ENCODE data around the gene HPCAL1. TPM values are rescaled to one million over a fixed set of nuclear protein-coding genes. Genes with fewer than 3 reads are reported as not detected.
"Not testable (repeated sequence)": the region's sequence is repeated elsewhere in the genome, so short reads cannot be mapped to it uniquely, and the experiment has no call there.

Gene HPCAL1
- total RNA-seq, 2 donors from 2014 or later: 44.2 TPM

DNA sequence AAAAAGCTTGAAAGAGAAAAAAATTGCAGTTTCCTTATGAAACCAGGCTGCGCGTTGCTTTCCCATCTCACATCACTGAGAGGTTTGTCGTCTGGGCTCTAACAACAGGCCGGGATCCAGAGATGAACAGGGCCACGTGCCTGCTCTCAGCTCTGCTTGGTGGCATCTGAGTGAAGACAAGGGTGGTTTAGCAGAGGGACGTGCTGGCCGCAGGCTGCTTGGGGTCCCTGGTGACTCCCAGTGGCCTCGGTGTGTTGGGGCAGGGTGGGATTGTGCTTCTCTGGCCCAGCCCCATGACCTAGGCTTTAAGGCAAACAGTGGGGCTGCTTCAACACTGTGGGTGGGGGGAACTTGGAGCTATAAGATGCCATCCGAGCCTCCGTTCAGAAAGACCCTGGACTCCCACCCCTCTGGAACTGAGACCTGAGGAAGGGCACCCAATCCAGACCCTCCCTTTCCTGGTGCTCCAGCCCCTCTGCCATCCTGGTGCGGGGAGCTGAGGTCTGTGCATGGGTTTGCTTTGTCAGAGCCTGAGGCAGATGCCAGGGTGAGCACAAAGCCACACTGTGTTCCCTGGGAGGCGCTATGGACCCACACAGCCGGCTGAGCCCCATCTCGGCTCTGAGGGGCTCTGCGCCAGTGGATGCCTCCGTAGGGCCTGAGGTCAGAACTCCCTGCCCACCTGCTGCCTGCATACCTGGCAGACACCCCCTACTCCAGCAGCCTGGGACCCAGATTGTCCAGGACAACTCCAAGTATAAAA, 18.4 kb upstream of the HPCAL1 start:
- no peaks in the 10 kb centered on the region for H3K36me3 Mint-ChIP-seq (ENCODE audit: low read depth)
- no peak overlapping the region for H3K27ac Mint-ChIP-seq
- peaks cover 7% of the 10 kb centered on the region for H3K4me1 Mint-ChIP-seq
- H3K27me3 Mint-ChIP-seq: no peaks in the 10 kb centered on the region
- DNase-seq (no peak), ATAC-seq (no peak)
- H3K4me3 Mint-ChIP-seq: no peak overlapping the region
- no peaks in the 10 kb centered on the region for H3K9me3 ChIP-seq (ENCODE audit: control insufficient read depth, low read length, poor library complexity, severe bottlenecking)

DNA sequence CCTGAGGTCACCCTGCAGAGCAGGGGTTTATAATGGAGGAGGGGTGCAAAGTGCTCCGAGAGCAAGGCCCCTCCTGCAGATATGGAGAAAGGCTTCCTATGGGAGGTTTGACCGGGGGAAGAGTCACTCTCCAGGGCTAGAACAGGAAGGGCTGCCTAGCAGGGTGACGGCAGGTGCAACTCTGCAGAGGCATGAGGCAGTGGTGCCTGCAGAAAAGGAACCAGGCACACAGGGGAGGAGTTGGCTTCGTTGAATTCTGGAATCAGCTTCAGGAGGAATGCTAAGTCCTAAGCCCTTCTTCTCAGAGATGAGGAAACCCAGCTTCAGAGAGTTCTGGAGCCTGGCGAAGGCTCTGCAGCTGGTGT, 17.5 kb upstream of the HPCAL1 start:
- no peaks in the 10 kb centered on the region for H3K9me3 ChIP-seq (ENCODE audit: control insufficient read depth, low read length, poor library complexity, severe bottlenecking)
- no peak for DNase-seq
- Mint-ChIP-seq H3K27ac (no peak overlapping the region), H3K36me3 (ENCODE audit: low read depth) (no peaks in the 10 kb centered on the region), H3K4me3 (no peak overlapping the region), H3K4me1 (peaks cover 5% of the 10 kb centered on the region), H3K27me3 (no peaks in the 10 kb centered on the region)
- ATAC-seq: no peak

DNA sequence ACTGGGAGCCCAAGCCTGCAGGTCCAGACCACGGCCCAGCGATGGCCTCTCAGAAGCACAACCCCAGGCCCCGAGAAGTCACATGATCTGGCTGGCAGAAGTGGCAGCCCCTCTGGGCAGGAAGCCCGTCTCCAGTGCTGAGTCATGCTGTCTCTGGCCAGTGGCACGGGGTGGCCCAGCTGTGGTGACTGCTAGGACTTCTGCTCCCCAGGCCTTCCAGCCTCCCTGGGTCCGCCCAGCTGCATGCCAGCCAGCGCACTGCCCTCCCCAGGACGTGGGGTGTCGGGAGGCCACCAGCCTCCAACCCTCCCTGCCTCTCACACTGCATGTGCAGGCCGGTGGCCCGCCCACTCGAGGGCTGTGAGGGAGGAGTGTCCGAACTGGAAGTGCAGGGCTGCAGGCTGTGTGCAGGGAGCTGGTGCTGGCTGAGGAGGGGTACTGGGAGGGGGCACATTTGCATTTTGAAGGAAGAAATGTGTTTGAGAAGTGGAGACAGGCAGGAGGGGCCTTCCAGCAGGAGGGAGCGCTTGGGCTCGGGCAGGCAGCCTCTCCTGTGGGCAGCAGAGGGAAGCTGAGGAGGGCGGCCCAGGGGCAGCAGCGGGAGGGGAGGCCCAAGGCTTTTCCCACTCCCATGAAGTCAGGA, 17.0 kb upstream of the HPCAL1 start:
- no peak for ATAC-seq
- peaks cover 5% of the 10 kb centered on the region for H3K4me1 Mint-ChIP-seq

DNA sequence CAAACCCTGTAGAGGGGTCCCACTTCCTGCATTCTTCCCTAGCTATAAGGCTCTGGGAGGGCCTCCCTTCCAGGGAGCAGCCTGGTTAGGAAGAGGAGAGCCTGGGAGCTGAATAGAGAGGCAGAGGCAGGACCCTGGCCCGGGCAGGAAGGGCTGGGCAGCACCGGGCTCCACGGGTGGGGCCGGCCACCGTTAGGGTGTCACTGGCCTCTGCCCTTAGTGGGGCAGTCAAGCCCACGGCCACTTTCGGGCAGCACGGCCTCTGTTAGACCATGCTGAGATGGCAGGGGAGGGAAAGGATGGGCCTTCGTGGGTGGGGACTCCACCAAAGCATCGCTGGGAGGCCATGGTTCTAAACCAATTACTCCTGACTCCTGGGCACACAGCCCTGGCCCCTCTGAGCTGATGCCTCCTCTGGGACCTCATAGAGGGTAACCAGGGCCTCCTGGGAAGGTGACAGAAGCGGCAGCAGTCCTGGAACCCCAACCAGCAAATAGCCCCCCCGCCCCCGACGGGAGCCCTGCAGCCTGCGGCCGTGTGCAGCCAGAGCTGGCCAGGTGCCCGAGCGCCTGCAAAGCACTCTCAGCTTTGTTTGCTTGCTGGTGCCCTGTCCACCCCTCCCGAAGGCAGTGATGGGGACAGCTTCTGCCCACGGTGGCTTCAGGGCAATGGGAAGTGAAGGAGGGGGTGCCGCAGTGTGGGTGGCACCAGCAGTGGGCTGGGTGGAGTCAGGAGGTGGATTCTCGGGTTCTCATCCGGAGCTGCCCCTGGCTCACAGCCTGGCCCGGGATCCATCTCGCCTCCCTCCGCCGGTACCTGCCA, 16.3 kb upstream of the HPCAL1 start:
- DNase-seq (no peak), ATAC-seq (no peak)
- H3K27me3 Mint-ChIP-seq: no peaks in the 10 kb centered on the region
- H3K9me3 ChIP-seq (ENCODE audit: control insufficient read depth, low read length, poor library complexity, severe bottlenecking): no peaks in the 10 kb centered on the region
- H3K36me3 Mint-ChIP-seq (ENCODE audit: low read depth): no peaks in the 10 kb centered on the region
- no peak overlapping the region for H3K27ac Mint-ChIP-seq
- no peak overlapping the region for H3K4me3 Mint-ChIP-seq
- H3K4me1 Mint-ChIP-seq: peaks cover 5% of the 10 kb centered on the region

More for the DNA sequence above, 17.0 kb upstream of the HPCAL1 start:
- Mint-ChIP-seq H3K27ac (no peak overlapping the region), H3K4me3 (no peak overlapping the region), H3K27me3 (no peaks in the 10 kb centered on the region), H3K36me3 (ENCODE audit: low read depth) (no peaks in the 10 kb centered on the region)
- no peak for DNase-seq
- H3K9me3 ChIP-seq (ENCODE audit: control insufficient read depth, low read length, poor library complexity, severe bottlenecking): no peaks in the 10 kb centered on the region

DNA sequence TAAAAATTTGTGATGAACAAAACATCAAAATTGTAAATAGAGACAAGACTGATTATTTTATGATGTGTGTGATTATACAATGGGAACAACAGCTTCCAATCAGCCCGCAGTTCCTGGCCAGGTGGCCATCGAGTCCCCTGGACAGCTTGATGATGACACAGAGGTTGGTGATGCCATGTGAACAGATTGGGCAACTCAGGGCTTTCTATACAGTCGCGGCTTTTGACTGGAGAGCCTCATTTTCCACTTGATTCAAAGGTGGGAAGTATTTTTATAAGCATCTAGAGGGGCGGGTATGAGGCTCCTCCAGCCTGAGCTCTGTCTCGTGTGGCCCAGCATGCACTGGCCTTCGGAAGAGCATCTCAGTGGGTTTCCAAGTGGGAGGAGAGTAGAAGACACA, 14.9 kb upstream of the HPCAL1 start:
- no peak overlapping the region for H3K27ac Mint-ChIP-seq
- DNase-seq (no peak), ATAC-seq (no peak)
- H3K4me3 Mint-ChIP-seq: no peak overlapping the region
- H3K27me3 Mint-ChIP-seq: no peaks in the 10 kb centered on the region
- no peaks in the 10 kb centered on the region for H3K36me3 Mint-ChIP-seq (ENCODE audit: low read depth)
- peaks cover 2% of the 10 kb centered on the region for H3K4me1 Mint-ChIP-seq
- no peaks in the 10 kb centered on the region for H3K9me3 ChIP-seq (ENCODE audit: control insufficient read depth, low read length, poor library complexity, severe bottlenecking)

DNA sequence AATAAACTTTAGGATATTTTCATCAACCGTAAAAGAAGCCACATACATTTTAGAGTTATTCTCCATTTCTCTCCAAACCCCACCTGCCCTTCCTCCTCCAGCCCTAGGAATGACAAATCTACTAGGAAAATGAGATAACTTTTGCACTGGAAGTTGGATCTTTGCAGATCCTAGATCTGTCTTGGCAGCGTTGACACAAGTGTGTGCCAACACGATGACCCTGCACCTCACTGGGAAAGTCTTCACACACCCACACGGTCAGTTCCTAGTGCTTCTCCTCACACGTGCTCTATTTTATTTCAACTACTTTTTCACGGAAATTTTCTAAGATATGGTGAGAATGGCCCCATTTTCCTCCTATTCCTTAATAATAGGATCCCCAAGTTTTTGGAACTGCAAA, 14.1 kb upstream of the HPCAL1 start:
- Mint-ChIP-seq H3K36me3 (ENCODE audit: low read depth) (no peaks in the 10 kb centered on the region), H3K27ac (no peak overlapping the region), H3K4me3 (no peak overlapping the region), H3K27me3 (no peaks in the 10 kb centered on the region), H3K4me1 (no peaks in the 10 kb centered on the region)
- no peak for ATAC-seq
- H3K9me3 ChIP-seq (ENCODE audit: control insufficient read depth, low read length, poor library complexity, severe bottlenecking): no peaks in the 10 kb centered on the region
- DNase-seq: no peak

DNA sequence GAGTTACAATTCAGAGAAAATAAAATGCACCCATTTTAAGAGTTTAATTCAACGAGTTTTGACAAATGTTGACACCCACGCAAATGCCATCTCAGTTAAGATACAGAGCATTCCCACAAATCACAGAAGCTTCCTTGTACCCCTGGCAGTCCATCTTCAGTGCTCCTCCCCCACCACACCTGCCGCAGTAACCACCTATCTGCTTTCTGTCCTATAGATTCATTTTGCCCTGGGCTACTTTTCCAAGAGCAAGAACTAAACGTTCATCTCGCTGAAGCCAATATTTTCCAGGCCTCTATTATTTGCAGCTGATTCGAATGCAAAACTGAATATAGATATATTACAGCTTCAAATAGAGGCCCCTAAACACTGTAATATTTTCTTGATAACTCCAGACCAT, 13.4 kb upstream of the HPCAL1 start:
- no peak for DNase-seq
- Mint-ChIP-seq H3K4me3 (no peak overlapping the region), H3K4me1 (no peaks in the 10 kb centered on the region)

DNA sequence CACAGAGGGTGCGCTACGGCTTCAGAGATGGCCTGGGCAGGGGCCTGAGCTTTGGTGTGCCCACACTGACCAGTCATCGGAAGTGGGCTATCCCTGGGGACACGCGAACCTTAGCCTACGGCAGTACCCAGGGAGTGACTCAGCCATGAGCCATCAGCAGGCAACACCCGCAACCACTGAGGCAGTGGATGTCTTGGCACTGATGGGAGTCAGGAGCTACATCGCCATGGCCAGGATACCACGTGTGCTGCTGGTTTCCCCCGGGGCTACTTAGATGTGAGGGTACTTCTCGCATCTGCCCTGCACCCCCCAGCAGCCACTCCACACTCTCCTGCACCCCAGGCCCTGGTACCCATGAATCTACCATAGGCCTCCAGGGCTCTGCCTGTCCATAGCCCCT, 12.8 kb upstream of the HPCAL1 start:
- Mint-ChIP-seq H3K27ac (no peak overlapping the region), H3K36me3 (ENCODE audit: low read depth) (no peaks in the 10 kb centered on the region), H3K4me1 (no peaks in the 10 kb centered on the region), H3K4me3 (no peak overlapping the region), H3K27me3 (no peaks in the 10 kb centered on the region)
- no peaks in the 10 kb centered on the region for H3K9me3 ChIP-seq (ENCODE audit: control insufficient read depth, low read length, poor library complexity, severe bottlenecking)
- no peak for ATAC-seq
- no peak for DNase-seq

More for the DNA sequence above, 13.4 kb upstream of the HPCAL1 start:
- no peak for ATAC-seq
- H3K9me3 ChIP-seq (ENCODE audit: control insufficient read depth, low read length, poor library complexity, severe bottlenecking): no peaks in the 10 kb centered on the region
- no peak overlapping the region for H3K27ac Mint-ChIP-seq
- H3K36me3 Mint-ChIP-seq (ENCODE audit: low read depth): no peaks in the 10 kb centered on the region
- H3K27me3 Mint-ChIP-seq: no peaks in the 10 kb centered on the region

DNA sequence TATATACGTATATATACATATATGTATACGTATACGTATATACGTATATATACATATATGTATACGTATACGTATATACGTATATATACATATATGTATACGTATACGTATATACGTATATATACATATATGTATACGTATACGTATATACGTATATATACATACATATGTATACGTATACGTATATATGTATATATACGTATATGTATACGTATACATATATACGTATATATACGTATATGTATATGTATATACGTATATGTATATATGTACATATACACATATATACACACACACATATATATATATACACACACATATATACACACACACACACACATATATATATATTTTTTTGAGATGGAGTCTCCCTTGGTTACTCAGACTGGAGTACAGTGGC, 11.3 kb upstream of the HPCAL1 start:
- not testable (repeated sequence) for H3K27ac Mint-ChIP-seq; H3K36me3 Mint-ChIP-seq (ENCODE audit: low read depth); ATAC-seq; H3K27me3 Mint-ChIP-seq; H3K9me3 ChIP-seq (ENCODE audit: control insufficient read depth, low read length, poor library complexity, severe bottlenecking); H3K4me3 Mint-ChIP-seq; DNase-seq; H3K4me1 Mint-ChIP-seq

DNA sequence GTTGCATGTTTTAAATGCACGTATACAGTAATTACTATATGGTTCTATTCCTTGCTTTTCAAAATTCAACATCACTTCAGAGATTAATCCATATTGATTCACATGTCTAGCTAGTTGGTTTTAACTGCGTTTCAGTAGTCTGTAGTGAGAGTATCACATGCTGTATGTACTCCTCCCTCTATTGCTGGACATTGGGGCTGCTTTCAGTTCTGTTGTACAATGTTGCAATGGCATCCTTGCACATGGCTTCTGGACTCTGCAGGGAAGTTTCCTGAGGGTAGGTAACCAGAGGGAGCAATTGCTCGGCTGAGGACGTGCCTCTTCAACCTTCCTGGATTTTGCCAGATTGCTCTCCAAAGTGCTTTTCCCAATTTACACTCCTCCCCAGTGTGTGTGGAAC, 10.7 kb upstream of the HPCAL1 start:
- DNase-seq: no peak
- no peaks in the 10 kb centered on the region for H3K27me3 Mint-ChIP-seq
- H3K4me1 Mint-ChIP-seq: peaks cover 3% of the 10 kb centered on the region
- no peak overlapping the region for H3K27ac Mint-ChIP-seq
- no peak for ATAC-seq
- H3K9me3 ChIP-seq (ENCODE audit: control insufficient read depth, low read length, poor library complexity, severe bottlenecking): no peaks in the 10 kb centered on the region
- no peaks in the 10 kb centered on the region for H3K36me3 Mint-ChIP-seq (ENCODE audit: low read depth)
- no peak overlapping the region for H3K4me3 Mint-ChIP-seq

DNA sequence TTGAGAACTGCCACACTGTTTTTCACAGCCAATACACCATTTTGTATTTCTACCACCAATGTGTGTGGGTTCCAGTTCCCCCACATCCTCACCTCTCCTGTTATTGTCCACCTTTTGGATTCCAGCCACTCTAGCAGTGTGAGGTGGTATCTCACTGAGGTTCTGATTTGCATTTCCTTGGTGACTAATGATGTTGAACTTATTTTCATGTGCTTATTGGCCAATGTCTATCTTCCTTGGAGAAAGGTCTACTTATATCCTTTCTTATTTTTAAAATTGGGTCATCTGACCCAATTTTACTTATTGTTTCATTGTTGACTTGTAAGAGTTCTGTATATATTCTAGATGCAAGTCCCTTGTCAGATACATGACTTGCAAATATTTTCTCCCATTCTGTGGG, 9.1 kb upstream of the HPCAL1 start:
- ATAC-seq (no peak), DNase-seq (no peak)
- Mint-ChIP-seq H3K27me3 (no peaks in the 10 kb centered on the region), H3K27ac (no peak overlapping the region), H3K4me3 (no peak overlapping the region), H3K36me3 (ENCODE audit: low read depth) (no peaks in the 10 kb centered on the region), H3K4me1 (peaks cover 11% of the 10 kb centered on the region)
- H3K9me3 ChIP-seq (ENCODE audit: control insufficient read depth, low read length, poor library complexity, severe bottlenecking): no peaks in the 10 kb centered on the region

DNA sequence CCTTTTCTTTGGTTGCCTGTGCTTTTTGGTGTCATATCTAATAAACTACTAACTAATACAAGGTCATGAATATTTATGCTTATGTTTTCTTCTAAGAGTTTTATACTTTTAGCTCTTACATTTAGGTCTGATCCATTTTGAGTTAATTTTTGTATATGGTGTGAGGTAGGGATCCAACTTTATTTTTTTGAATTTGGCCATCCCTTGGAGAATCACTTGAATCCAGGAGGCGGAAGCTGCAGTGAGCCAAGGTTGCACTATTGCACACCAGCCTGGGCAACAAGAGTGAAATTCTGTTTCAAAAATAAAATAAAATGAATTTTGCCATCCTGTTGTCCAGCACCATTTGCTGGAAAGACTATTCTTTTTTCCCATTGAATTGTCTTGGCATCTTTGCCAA, 8.6 kb upstream of the HPCAL1 start:
- Mint-ChIP-seq H3K27me3 (no peaks in the 10 kb centered on the region), H3K27ac (no peak overlapping the region), H3K36me3 (ENCODE audit: low read depth) (no peaks in the 10 kb centered on the region), H3K4me1 (peaks cover 12% of the 10 kb centered on the region), H3K4me3 (no peak overlapping the region)
- H3K9me3 ChIP-seq (ENCODE audit: control insufficient read depth, low read length, poor library complexity, severe bottlenecking): no peaks in the 10 kb centered on the region
- no peak for DNase-seq
- no peak for ATAC-seq

DNA sequence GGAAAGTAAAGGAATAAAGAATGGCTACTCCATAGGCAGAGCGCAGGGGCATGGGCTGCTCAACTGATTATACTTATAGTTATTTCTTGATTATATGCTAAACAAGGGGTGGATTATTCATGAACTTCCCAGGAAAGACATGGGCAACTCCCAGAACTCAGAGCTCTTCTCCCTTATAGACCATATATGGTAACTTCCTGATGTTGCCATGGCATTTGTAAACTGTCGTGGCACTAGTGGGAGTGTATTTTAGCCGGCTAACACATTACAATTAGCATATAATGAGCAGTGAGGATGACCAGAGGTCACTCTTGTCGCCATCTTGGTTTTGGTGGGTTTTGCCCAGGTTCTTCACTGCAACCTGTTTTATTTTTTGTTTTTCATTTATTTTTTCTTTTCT, 7.1 kb upstream of the HPCAL1 start:
- H3K4me1 Mint-ChIP-seq: peaks cover 18% of the 10 kb centered on the region
- not testable (repeated sequence) for DNase-seq; H3K9me3 ChIP-seq (ENCODE audit: control insufficient read depth, low read length, poor library complexity, severe bottlenecking); H3K4me3 Mint-ChIP-seq; ATAC-seq; H3K27ac Mint-ChIP-seq; H3K27me3 Mint-ChIP-seq; H3K36me3 Mint-ChIP-seq (ENCODE audit: low read depth)

Measured in T-helper 17 cell (primary cell).